HG03442 (cell line): ENCODE results near the gene WIPF3.

ENCODE experiments used
- ATAC-seq: cut with Tn5 transposase; IDR thresholded peaks from one replicate; pipeline ENCODE4 v1.9.1; 2021; ENCODE audit warnings: mild to moderate bottlenecking, moderate library complexity; ENCODE audit not compliant: unreplicated experiment

WIPF3 gene

DNA sequence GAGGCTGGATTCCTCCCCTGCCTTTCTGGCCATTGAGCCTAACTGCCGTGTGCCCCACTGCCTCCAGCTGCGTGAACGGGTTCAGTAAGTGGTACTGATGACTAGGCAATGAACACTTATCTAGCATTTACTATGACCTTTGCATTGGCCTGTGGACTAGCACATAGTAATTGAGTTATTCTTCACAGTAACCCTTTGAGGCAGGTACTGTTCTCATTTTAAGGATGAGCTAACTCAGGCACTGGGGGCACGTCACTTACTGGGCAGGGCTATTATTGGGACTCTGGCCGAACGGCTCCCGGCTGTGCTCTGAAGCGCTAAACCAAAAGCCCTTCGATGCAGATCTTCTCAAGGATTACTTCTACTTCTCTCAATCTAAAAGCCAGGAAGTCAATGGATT lies 38.3 kb downstream of the WIPF3 start:
- ATAC-seq: no peak

- no peak for ATAC-seq
Observed at GRCh38 chr7:29847496-29847895, 41.2 kb downstream of the WIPF3 start.

DNA sequence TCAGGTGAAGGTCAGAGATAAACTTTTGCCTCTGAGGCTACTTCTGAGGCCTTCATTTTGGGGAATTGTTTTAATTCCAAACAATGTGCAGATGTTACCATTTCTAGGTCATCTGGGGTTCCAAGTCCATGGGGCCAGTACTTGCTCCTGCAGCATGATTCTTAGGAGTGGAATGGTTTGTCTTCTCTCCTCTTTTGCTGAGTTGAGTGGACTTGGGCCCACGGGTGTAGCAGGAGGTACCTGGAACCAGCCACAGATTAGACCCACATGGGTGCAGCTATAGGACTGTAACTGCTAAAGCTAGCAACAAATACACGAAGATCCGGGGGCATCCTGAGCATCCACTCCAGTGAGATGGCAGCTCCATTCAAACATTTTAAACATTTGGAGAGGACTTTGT lies 41.6 kb downstream of the WIPF3 start:
- no peak for ATAC-seq

- no peak for ATAC-seq
Observed at GRCh38 chr7:29848941-29849340, 42.6 kb downstream of the WIPF3 start.

- ATAC-seq: no peak
Observed at GRCh38 chr7:29851487-29851886, 45.2 kb downstream of the WIPF3 start.

DNA sequence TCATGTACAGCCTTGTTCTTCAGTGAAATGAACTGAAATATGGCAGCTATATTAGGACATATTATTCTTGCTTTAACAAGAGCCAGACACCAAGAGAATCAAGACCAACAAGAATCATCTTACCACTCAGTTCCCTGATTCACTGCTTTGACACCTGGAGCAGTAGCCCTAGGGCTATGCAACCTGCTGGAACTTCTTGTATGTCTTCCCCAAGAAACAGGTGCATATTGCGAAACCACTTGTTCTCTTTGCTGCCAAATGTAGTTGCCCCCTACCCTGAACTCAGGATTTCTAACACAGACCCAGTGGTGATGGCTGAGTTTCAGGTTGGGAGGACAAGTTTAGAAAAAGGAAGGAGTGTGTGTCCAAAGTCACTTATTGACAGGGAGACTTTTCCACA lies 46.1 kb downstream of the WIPF3 start:
- ATAC-seq: no peak

DNA sequence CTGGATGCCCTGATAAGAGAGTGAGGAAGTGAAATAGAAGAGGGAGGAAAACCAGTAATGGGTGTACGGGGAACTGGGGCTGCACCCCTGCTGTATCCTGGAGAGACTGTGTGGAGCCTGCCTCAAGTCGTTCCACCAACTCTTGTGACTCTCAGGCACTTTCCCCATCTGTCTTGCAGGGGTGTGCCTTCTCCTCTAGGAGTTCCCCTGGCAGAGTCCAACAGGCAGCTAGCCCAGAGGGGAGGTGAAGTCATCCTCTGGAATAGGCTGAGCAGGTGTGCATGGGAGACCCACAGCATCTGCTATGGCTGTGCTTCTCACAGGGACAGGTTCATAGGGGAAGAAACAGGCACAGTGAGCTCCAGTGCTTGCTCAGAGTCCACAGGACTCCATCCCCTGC lies 46.8 kb downstream of the WIPF3 start:
- ATAC-seq: no peak

GRCh38 chr7:29853789-29854188 lies 47.5 kb downstream of the WIPF3 start:
- ATAC-seq: no peak

DNA sequence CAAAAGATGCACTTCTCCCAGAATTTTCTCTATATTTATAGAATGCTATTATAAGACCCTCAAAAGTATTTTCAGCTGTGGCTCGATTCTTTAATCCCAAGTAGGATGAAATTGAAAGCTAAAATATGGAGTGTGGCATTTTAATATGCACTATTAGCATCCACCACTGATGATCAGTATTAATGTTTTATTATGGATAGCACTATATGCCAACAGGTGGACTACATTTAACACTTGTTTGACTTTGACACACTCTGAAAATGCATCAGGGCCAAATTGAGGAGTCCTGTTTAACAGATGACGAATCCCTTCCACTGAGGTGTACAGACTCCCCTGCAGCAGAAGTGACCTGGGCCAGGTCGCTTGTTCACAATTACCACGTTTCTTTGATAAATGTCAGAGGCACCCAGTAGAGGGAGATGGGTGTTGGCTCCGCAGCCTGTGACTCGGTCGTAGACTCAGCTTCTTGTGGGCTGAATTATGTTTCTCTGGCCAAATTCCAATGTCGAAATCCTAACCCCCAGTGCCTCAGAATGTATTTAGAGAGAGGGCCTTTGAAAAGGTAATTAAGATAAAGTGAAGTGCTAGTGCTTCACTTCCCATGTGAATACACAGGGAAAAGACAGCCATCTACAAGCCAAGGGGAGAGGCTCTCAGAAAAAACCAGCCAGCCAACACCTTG lies 48.1 kb downstream of the WIPF3 start:
- no peak for ATAC-seq

DNA sequence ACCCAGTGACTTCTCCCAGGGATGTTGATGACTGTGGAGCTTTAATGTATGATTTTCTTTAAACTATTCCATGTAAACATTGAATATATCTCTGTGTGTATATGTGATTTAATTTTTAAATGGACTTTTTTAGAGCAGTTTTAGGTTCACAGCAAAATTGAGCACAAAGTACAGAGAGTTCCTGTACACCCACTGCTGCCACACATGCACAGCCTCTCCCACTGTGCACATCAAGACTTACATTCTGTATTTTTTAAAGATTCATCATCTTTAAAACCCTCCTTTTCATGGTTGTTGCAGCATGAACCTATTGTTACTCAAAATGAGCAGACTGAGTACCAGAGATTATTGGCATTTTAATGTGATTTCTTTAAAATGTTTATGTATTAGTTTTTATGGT lies 51.3 kb downstream of the WIPF3 start:
- ATAC-seq: no peak

DNA sequence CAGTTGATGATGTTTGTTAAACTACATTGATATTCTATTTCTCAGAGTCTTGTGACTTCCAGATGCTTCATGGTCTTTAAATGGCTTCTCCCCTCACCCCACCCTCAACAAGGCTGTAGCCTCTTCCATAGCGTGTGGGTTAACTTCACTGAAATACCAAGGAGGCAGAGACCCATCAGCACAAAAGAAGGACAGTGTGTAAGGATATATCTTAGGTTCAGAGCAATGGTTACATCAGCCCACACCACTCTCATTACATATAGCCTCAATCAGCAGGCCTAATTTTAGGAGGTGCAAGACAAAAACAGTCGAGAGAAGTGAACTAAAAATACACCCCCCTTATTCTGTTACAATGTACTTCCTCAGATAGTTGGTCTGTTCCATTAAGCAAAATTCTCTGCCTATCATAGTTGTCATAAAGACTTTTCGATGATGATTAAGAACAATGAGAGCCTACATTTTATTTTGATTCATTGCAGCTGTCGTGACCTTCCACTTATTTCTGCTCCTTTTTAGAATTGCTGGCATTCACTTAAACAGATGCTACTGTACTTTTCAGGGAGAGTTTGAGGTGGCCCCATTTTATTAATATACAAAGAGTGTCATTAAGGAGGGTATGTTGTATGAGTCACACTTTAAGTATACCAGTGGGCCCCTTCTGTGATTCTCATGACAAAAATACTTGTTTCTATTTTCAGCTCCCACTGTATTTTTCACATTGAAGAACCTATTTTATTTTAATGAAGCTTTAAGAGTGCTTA lies 52.1 kb downstream of the WIPF3 start:
- ATAC-seq: no peak

- no peak for ATAC-seq
Observed at GRCh38 chr7:29859104-29859503, 52.8 kb downstream of the WIPF3 start.

GRCh38 chr7:29859524-29860185 lies 53.3 kb downstream of the WIPF3 start:
- no peak for ATAC-seq

DNA sequence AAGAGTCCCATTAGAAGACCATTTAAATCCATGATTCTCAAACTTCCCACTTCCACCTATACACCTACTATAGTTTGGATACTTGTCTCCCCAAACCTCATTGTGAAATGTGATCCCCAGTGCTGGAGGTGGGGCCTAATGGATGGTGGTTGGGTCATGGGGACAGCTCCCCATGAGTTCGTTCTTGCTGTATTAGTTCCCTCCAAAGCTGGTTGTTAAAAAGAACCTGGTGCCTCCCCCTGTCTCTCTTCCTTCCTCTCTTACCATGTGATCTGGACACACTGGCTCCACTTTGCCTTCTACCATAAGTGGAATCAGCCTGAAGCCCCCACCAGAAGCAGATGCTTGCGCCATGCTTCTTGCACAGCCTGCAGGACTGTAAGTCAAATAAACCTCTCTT lies 53.9 kb downstream of the WIPF3 start:
- ATAC-seq: no peak

- no peak for ATAC-seq
Observed at GRCh38 chr7:29861884-29862283, 55.6 kb downstream of the WIPF3 start.

- no peak for ATAC-seq
Observed at GRCh38 chr7:29864656-29865055, 58.3 kb downstream of the WIPF3 start.

- no peak for ATAC-seq
Observed at GRCh38 chr7:29865526-29865925, 59.2 kb downstream of the WIPF3 start.

- no peak for ATAC-seq
Observed at GRCh38 chr7:29866490-29866930, 60.2 kb downstream of the WIPF3 start.

GRCh38 chr7:29871787-29872398 lies 65.6 kb downstream of the WIPF3 start:
- no peak for ATAC-seq

GRCh38 chr7:29873644-29874294 lies 67.5 kb downstream of the WIPF3 start:
- ATAC-seq: no peak

DNA sequence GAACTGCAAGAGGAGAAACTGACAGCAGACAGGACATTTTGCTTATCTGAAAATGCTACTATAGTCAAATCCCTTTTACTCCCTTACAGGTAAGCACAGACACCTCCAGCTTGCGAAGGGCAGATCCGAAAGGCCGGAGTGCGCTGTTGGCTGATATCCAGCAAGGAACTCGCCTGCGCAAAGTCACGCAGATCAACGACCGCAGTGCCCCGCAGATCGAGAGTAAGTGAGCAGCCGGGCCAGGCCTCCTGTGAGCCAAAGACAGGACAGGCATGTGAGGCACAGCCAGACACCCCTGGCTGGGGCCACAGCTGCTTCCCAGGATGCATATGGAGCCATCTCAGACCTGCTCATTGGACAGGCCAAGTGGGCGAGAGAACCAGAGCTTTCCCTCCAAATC lies 69.4 kb downstream of the WIPF3 start:
- no peak for ATAC-seq
